Measurements from ENCODE around the gene TTC7B. TPM values are rescaled to one million over a fixed set of nuclear protein-coding genes. Genes with fewer than 3 reads are reported as not detected.

The TTC7B gene
- total RNA-seq, 1 donor from 2014 or later: 40.4 TPM

DNA sequence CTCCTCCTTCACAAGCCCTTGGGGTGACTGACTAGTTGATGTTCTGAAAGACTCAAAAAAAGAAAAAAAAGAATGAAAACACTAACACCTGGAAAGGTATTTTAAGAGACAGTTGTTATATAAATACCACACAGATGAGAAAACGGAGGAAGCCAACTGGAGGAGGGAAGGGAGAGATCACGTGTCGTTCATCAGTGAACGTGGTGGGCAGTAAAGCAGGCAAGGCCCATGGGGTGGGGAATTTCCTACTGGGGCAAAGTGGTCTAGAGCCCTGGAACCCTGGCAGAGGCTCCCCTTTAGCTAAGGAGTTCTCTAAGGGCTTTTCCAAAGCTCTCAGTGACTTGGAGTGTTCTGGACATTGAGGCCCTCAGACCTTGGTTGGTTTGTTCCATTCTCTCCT lies 249.7 kb downstream of the TTC7B start:
- H3K27ac Mint-ChIP-seq: no peak overlapping the region

GRCh38 chr14:90564496-90564895 lies 251.7 kb downstream of the TTC7B start:
- no peak for DNase-seq (ENCODE audit: extremely low spot score, unreplicated experiment)
- peaks cover 24% of the 10 kb centered on the region for H3K4me1 Mint-ChIP-seq (ENCODE audit: unreplicated experiment)
- no peak overlapping the region for H3K27ac Mint-ChIP-seq
- H3K4me3 Mint-ChIP-seq: no peak overlapping the region
- TF ChIP-seq CTCF (conservative IDR thresholded peaks at IDR 0.05): no peak
- no peaks in the 10 kb centered on the region for H3K9me3 Mint-ChIP-seq
- no peaks in the 10 kb centered on the region for H3K36me3 Mint-ChIP-seq
- no peaks in the 10 kb centered on the region for H3K27me3 Mint-ChIP-seq

More for the DNA sequence above, 249.7 kb downstream of the TTC7B start:
- Mint-ChIP-seq H3K4me1 (ENCODE audit: unreplicated experiment) (peaks cover 16% of the 10 kb centered on the region), H3K36me3 (peaks cover 5% of the 10 kb centered on the region), H3K4me3 (no peak overlapping the region), H3K27me3 (no peaks in the 10 kb centered on the region), H3K9me3 (no peaks in the 10 kb centered on the region)
- TF ChIP-seq CTCF (conservative IDR thresholded peaks at IDR 0.05): no peak
- no peak for DNase-seq (ENCODE audit: extremely low spot score, unreplicated experiment)

GRCh38 chr14:90562652-90563051 lies 253.6 kb downstream of the TTC7B start:
- Mint-ChIP-seq H3K36me3 (no peaks in the 10 kb centered on the region), H3K27ac (no peak overlapping the region), H3K4me3 (no peak overlapping the region), H3K4me1 (ENCODE audit: unreplicated experiment) (peaks cover 19% of the 10 kb centered on the region), H3K27me3 (no peaks in the 10 kb centered on the region), H3K9me3 (no peaks in the 10 kb centered on the region)
- TF ChIP-seq CTCF (conservative IDR thresholded peaks at IDR 0.05): no peak
- no peak for DNase-seq (ENCODE audit: extremely low spot score, unreplicated experiment)

GRCh38 chr14:90561920-90562319 lies 254.3 kb downstream of the TTC7B start:
- H3K36me3 Mint-ChIP-seq: no peaks in the 10 kb centered on the region
- peaks cover 14% of the 10 kb centered on the region for H3K4me1 Mint-ChIP-seq (ENCODE audit: unreplicated experiment)
- TF ChIP-seq CTCF (conservative IDR thresholded peaks at IDR 0.05): no peak
- no peaks in the 10 kb centered on the region for H3K27me3 Mint-ChIP-seq
- DNase-seq (ENCODE audit: extremely low spot score, unreplicated experiment): no peak
- H3K4me3 Mint-ChIP-seq: no peak overlapping the region
- H3K9me3 Mint-ChIP-seq: no peaks in the 10 kb centered on the region
- no peak overlapping the region for H3K27ac Mint-ChIP-seq

DNA sequence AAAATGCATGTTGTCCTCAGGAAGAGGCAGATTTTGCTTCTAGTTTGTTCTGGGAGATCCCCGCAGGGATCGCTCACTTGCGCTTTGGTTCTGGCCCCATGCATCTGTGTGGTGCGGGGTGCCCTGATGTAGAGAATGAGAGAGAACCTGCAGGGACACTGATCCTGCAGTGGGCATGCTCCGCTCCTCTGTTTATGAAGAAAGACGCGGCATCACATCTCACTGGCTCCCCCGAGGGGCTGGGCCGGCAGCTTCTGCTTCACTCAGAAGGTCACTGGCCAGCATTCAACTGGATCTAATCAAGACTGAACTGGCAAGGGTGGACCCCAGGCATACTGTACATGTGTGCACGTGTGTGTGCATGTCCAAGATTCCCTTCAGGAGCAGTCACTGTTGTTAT lies 255.2 kb downstream of the TTC7B start:
- DNase-seq (ENCODE audit: extremely low spot score, unreplicated experiment): no peak
- H3K4me1 Mint-ChIP-seq (ENCODE audit: unreplicated experiment): peaks cover 14% of the 10 kb centered on the region
- H3K27me3 Mint-ChIP-seq: no peaks in the 10 kb centered on the region
- TF ChIP-seq CTCF (conservative IDR thresholded peaks at IDR 0.05): no peak
- no peaks in the 10 kb centered on the region for H3K36me3 Mint-ChIP-seq
- no peak overlapping the region for H3K4me3 Mint-ChIP-seq
- H3K9me3 Mint-ChIP-seq: no peaks in the 10 kb centered on the region
- H3K27ac Mint-ChIP-seq: no peak overlapping the region

GRCh38 chr14:90560558-90560957 lies 255.7 kb downstream of the TTC7B start:
- Mint-ChIP-seq H3K36me3 (no peaks in the 10 kb centered on the region), H3K27me3 (no peaks in the 10 kb centered on the region), H3K4me3 (no peak overlapping the region), H3K9me3 (no peaks in the 10 kb centered on the region), H3K27ac (no peak overlapping the region), H3K4me1 (ENCODE audit: unreplicated experiment) (peaks cover 18% of the 10 kb centered on the region)
- no peak for DNase-seq (ENCODE audit: extremely low spot score, unreplicated experiment)
- no peak for TF ChIP-seq CTCF (conservative IDR thresholded peaks at IDR 0.05)

All from type B pancreatic cell (in vitro differentiated cells).